Measurements from ENCODE around the gene ARHGEF12.

The ARHGEF12 gene

GRCh38 chr11:120424970-120425332 is 88.7 kb downstream of the ARHGEF12 start:
- no peak for DNase-seq (ENCODE audit: low read depth)
- no peak overlapping the region for H3K4me3 ChIP-seq (ENCODE audit: low read depth, low read length)
- TF ChIP-seq CTCF (IDR thresholded peaks at IDR 0.05; ENCODE audit: low read depth, low read length, missing control alignments): no peak

- H3K4me3 ChIP-seq (ENCODE audit: low read depth, low read length): no peak overlapping the region
- no peak for DNase-seq (ENCODE audit: low read depth)
- TF ChIP-seq CTCF (IDR thresholded peaks at IDR 0.05; ENCODE audit: low read depth, low read length, missing control alignments): no peak
Observed at GRCh38 chr11:120425527-120425926, 89.3 kb downstream of the ARHGEF12 start.

GRCh38 chr11:120430146-120430545 is 93.9 kb downstream of the ARHGEF12 start:
- no peak for TF ChIP-seq CTCF (IDR thresholded peaks at IDR 0.05; ENCODE audit: low read depth, low read length, missing control alignments)
- H3K4me3 ChIP-seq (ENCODE audit: low read depth, low read length): no peak overlapping the region
- DNase-seq (ENCODE audit: low read depth): no peak

GRCh38 chr11:120431633-120432032 is 95.4 kb downstream of the ARHGEF12 start:
- DNase-seq (ENCODE audit: low read depth): no peak
- no peak overlapping the region for H3K4me3 ChIP-seq (ENCODE audit: low read depth, low read length)
- peak; percentile 25 for TF ChIP-seq CTCF (IDR thresholded peaks at IDR 0.05; ENCODE audit: low read depth, low read length, missing control alignments)

GRCh38 chr11:120432056-120433018 is 96.1 kb downstream of the ARHGEF12 start:
- no peak overlapping the region for H3K4me3 ChIP-seq (ENCODE audit: low read depth, low read length)
- DNase-seq (ENCODE audit: low read depth): no peak

GRCh38 chr11:120441592-120441991 is 105.4 kb downstream of the ARHGEF12 start:
- DNase-seq (ENCODE audit: low read depth): no peak
- no peak for TF ChIP-seq CTCF (IDR thresholded peaks at IDR 0.05; ENCODE audit: low read depth, low read length, missing control alignments)
- H3K4me3 ChIP-seq (ENCODE audit: low read depth, low read length): no peak overlapping the region

More at GRCh38 chr11:120432056-120433018, 96.1 kb downstream of the ARHGEF12 start:
- no peak for TF ChIP-seq CTCF (IDR thresholded peaks at IDR 0.05; ENCODE audit: low read depth, low read length, missing control alignments)

GRCh38 chr11:120442031-120442430 is 105.8 kb downstream of the ARHGEF12 start:
- DNase-seq (ENCODE audit: low read depth): no peak
- no peak for TF ChIP-seq CTCF (IDR thresholded peaks at IDR 0.05; ENCODE audit: low read depth, low read length, missing control alignments)
- H3K4me3 ChIP-seq (ENCODE audit: low read depth, low read length): no peak overlapping the region
